Inflammatory macrophage treated with lipopolysaccharide for 4 hours (primary cell): ENCODE results near the gene RNF223.
A peak's percentile ranks its signal among the peaks of the same experiment; 100 is the strongest.

ENCODE experiments used
- DNase-seq: peaks from one replicate; pipeline ENCODE4 v3.0.0-alpha.2; 2020

The RNF223 gene

GRCh38 chr1:1024149-1024770, 49.8 kb downstream of the RNF223 start:
- no peak for DNase-seq

- no peak for DNase-seq
Observed at GRCh38 chr1:1023700-1024099, 50.4 kb downstream of the RNF223 start.

GRCh38 chr1:1022302-1023009, 51.6 kb downstream of the RNF223 start:
- DNase-seq: no peak

GRCh38 chr1:1021920-1022259, 52.2 kb downstream of the RNF223 start:
- no peak for DNase-seq

- DNase-seq: peak; percentile 81
Observed at GRCh38 chr1:1021010-1021919, 52.8 kb downstream of the RNF223 start.
